ENCODE results near the gene FAM227A. TPM values are rescaled to one million over a fixed set of nuclear protein-coding genes. Genes with fewer than 3 reads are reported as not detected.

FAM227A gene
- total and polyA plus RNA-seq, 4 donors: 0.01 to 0.42 (median 0.04) TPM

- DNase-seq (ENCODE audit: low spot score): no peak
- TF ChIP-seq RXRA (IDR thresholded peaks at IDR 0.05): no peak
- no peak for TF ChIP-seq EGR1 (IDR thresholded peaks at IDR 0.05; ENCODE audit: low read depth in 2 of 2)
- TF ChIP-seq HNF4G (IDR thresholded peaks at IDR 0.05): no peak
- no peak for TF ChIP-seq FOXA2 (IDR thresholded peaks at IDR 0.05)
- TF ChIP-seq RAD21 (IDR thresholded peaks at IDR 0.05): no peak
- no peak for TF ChIP-seq YY1 (IDR thresholded peaks at IDR 0.05)
- no peak for TF ChIP-seq JUND (IDR thresholded peaks at IDR 0.05)
- no peak for TF ChIP-seq SP1 (IDR thresholded peaks at IDR 0.05)
- no peak for TF ChIP-seq NR2F2 (IDR thresholded peaks at IDR 0.05)
- no peak for TF ChIP-seq FOXA1 (IDR thresholded peaks at IDR 0.05)
- no peak for TF ChIP-seq CTCF (IDR thresholded peaks at IDR 0.05; ENCODE audit: low read depth, low read length, missing input control)
- no peak for TF ChIP-seq ATF3 (IDR thresholded peaks at IDR 0.05)
- no peak for TF ChIP-seq REST (IDR thresholded peaks at IDR 0.05)
- TF ChIP-seq MAX (IDR thresholded peaks at IDR 0.05): no peak
- no peak overlapping the region for H3K9ac ChIP-seq (ENCODE audit: low read depth in 1 of 2, low read length in 2 of 2)
- H3K36me3 ChIP-seq (ENCODE audit: control insufficient read depth in 4 of 4, insufficient read depth in 3 of 4, low read depth in 1 of 4, low read length in 3 of 4): no peaks in the 10 kb centered on the region
- no peaks in the 10 kb centered on the region for H3K4me1 ChIP-seq (ENCODE audit: control insufficient read depth in 4 of 4, insufficient read depth in 4 of 4, low read length in 3 of 4)
- no peak overlapping the region for H3K4me3 ChIP-seq (ENCODE audit: low read depth in 1 of 3, low read length in 3 of 3)
- H3K9me3 ChIP-seq (ENCODE audit: control insufficient read depth in 4 of 4, low read length in 3 of 4): no peaks in the 10 kb centered on the region
- no peak overlapping the region for H3K27ac ChIP-seq (ENCODE audit: low read depth in 1 of 2, low read length in 2 of 2)
- H3K27me3 ChIP-seq (ENCODE audit: control insufficient read depth in 4 of 4, insufficient read depth in 4 of 4, low read length in 3 of 4): no peaks in the 10 kb centered on the region
- 58% methylated on average over 4 of the region's 4 CpGs for WGBS
These were observed 32.8 kb downstream of the FAM227A start for GRCh38 chr22:38623351-38623750.

DNA sequence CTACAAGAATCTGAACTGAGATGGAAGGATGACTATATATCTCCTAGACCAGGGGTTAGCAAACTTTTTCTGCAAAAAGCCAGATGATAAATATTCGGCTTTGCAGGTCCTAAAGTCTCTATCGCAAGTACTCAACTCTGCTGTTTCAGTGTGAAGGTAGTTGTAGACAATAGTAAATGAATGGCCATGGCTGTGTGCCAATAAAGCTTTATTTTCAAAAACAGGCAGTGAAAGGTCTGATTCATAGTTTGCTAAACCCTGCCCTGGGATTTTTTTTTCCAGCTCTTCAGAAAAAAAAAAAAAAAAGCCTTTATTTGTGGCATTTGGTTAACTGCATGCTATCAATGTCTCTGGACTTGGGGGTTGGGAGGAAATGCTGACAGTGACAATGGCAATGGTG lies 37.5 kb downstream of the FAM227A start:
- WGBS: 94% methylated on average over 2 of the region's 2 CpGs
- TF ChIP-seq ATF3 (IDR thresholded peaks at IDR 0.05) (no peak), HNF4G (IDR thresholded peaks at IDR 0.05) (no peak)
- TF ChIP-seq, protein P1, sequence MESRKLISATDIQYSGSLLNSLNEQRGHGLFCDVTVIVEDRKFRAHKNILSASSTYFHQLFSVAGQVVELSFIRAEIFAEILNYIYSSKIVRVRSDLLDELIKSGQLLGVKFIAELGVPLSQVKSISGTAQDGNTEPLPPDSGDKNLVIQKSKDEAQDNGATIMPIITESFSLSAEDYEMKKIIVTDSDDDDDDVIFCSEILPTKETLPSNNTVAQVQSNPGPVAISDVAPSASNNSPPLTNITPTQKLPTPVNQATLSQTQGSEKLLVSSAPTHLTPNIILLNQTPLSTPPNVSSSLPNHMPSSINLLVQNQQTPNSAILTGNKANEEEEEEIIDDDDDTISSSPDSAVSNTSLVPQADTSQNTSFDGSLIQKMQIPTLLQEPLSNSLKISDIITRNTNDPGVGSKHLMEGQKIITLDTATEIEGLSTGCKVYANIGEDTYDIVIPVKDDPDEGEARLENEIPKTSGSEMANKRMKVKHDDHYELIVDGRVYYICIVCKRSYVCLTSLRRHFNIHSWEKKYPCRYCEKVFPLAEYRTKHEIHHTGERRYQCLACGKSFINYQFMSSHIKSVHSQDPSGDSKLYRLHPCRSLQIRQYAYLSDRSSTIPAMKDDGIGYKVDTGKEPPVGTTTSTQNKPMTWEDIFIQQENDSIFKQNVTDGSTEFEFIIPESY (IDR thresholded peaks at IDR 0.05): no peak
- Histone ChIP-seq H3K36me3 (ENCODE audit: control insufficient read depth in 4 of 4, insufficient read depth in 3 of 4, low read depth in 1 of 4, low read length in 3 of 4) (no peaks in the 10 kb centered on the region), H3K9me3 (ENCODE audit: control insufficient read depth in 4 of 4, low read length in 3 of 4) (no peaks in the 10 kb centered on the region), H3K4me1 (ENCODE audit: control insufficient read depth in 4 of 4, insufficient read depth in 4 of 4, low read length in 3 of 4) (no peaks in the 10 kb centered on the region), H3K9ac (ENCODE audit: low read depth in 1 of 2, low read length in 2 of 2) (no peak overlapping the region), H3K27ac (ENCODE audit: low read depth in 1 of 2, low read length in 2 of 2) (no peak overlapping the region), H3K4me3 (ENCODE audit: low read depth in 1 of 3, low read length in 3 of 3) (no peak overlapping the region), H3K27me3 (ENCODE audit: control insufficient read depth in 4 of 4, insufficient read depth in 4 of 4, low read length in 3 of 4) (no peaks in the 10 kb centered on the region)
- DNase-seq (ENCODE audit: low spot score): no peak

Data from liver (tissue), 9 donors.